Measurements from ENCODE around the gene SLC19A2. TPM values are rescaled to one million over a fixed set of nuclear protein-coding genes. Genes with fewer than 3 reads are reported as not detected.

Gene SLC19A2
- total and polyA plus RNA-seq, 2 of the 13 experiments (the other 11 are each of a cell fraction or from before 2014, with no cell fraction given): 30.4 to 56.0 TPM

DNA sequence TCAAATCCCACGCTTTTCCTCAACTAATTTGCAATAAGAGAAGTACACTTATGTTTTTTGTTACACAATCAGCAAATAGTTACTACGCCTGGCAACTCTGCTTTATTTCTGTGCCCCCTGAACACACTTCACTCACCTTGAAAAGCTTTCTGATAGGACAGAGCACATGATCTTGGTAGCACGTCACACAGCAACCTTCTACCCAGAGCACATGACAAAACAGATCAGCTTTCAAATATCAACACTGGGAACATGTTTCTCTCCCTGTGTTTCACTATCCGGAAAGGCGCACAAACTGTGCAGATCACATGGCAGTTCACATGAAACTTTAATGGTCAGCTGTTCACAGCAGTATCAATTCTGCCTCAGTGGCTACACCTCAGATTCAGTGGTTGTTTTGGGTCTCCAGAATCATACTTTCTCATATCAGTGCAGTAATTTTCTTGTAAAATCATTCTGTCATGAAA is 2.2 kb downstream of the SLC19A2 start (continued):
- TF ChIP-seq, protein P1, sequence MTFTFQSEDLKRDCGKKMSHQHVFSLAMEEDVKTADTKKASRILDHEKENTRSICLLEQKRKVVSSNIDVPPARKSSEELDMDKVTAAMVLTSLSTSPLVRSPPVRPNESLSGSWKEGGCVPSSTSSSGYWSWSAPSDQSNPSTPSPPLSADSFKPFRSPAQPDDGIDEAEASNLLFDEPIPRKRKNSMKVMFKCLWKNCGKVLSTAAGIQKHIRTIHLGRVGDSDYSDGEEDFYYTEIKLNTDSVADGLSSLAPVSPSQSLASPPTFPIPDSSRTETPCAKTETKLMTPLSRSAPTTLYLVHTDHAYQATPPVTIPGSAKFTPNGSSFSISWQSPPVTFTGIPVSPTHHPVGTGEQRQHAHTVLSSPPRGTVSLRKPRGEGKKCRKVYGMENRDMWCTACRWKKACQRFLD (CRISPR knock-in tag; IDR thresholded peaks at IDR 0.05; ENCODE audit: borderline replicate concordance): no peak
- no peak for TF ChIP-seq SOX13 (IDR thresholded peaks at IDR 0.05)
- 0 out of 4 replicates have a peak, but pooled peaks of 1 of the 2 experiments have one; percentile 15 for TF ChIP-seq SOX13 (CRISPR knock-in tag; conservative IDR thresholded peaks at IDR 0.05 in 1 of 2, IDR thresholded peaks at IDR 0.05 in 1 of 2)
- no peak for TF ChIP-seq MTF2 (CRISPR knock-in tag; IDR thresholded peaks at IDR 0.05; ENCODE audit: borderline replicate concordance)
- TF ChIP-seq FOXO1 (CRISPR knock-in tag; IDR thresholded peaks at IDR 0.05): no peak
- TF ChIP-seq, protein P2, sequence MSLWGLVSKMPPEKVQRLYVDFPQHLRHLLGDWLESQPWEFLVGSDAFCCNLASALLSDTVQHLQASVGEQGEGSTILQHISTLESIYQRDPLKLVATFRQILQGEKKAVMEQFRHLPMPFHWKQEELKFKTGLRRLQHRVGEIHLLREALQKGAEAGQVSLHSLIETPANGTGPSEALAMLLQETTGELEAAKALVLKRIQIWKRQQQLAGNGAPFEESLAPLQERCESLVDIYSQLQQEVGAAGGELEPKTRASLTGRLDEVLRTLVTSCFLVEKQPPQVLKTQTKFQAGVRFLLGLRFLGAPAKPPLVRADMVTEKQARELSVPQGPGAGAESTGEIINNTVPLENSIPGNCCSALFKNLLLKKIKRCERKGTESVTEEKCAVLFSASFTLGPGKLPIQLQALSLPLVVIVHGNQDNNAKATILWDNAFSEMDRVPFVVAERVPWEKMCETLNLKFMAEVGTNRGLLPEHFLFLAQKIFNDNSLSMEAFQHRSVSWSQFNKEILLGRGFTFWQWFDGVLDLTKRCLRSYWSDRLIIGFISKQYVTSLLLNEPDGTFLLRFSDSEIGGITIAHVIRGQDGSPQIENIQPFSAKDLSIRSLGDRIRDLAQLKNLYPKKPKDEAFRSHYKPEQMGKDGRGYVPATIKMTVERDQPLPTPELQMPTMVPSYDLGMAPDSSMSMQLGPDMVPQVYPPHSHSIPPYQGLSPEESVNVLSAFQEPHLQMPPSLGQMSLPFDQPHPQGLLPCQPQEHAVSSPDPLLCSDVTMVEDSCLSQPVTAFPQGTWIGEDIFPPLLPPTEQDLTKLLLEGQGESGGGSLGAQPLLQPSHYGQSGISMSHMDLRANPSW (CRISPR knock-in tag; IDR thresholded peaks at IDR 0.05; ENCODE audit: borderline replicate concordance): no peak
- no peak for TF ChIP-seq THYN1 (CRISPR knock-in tag; IDR thresholded peaks at IDR 0.05; ENCODE audit: borderline replicate concordance, low read depth)
- TF ChIP-seq, protein P3, sequence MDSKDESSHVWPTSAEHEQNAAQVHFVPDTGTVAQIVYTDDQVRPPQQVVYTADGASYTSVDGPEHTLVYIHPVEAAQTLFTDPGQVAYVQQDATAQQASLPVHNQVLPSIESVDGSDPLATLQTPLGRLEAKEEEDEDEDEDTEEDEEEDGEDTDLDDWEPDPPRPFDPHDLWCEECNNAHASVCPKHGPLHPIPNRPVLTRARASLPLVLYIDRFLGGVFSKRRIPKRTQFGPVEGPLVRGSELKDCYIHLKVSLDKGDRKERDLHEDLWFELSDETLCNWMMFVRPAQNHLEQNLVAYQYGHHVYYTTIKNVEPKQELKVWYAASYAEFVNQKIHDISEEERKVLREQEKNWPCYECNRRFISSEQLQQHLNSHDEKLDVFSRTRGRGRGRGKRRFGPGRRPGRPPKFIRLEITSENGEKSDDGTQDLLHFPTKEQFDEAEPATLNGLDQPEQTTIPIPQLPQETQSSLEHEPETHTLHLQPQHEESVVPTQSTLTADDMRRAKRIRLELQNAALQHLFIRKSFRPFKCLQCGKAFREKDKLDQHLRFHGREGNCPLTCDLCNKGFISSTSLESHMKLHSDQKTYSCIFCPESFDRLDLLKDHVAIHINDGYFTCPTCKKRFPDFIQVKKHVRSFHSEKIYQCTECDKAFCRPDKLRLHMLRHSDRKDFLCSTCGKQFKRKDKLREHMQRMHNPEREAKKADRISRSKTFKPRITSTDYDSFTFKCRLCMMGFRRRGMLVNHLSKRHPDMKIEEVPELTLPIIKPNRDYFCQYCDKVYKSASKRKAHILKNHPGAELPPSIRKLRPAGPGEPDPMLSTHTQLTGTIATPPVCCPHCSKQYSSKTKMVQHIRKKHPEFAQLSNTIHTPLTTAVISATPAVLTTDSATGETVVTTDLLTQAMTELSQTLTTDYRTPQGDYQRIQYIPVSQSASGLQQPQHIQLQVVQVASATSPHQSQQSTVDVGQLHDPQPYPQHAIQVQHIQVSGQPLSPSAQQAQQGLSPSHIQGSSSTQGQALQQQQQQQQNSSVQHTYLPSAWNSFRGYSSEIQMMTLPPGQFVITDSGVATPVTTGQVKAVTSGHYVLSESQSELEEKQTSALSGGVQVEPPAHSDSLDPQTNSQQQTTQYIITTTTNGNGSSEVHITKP (CRISPR knock-in tag; IDR thresholded peaks at IDR 0.05; ENCODE audit: low read depth): no peak
- TF ChIP-seq, protein P4, sequence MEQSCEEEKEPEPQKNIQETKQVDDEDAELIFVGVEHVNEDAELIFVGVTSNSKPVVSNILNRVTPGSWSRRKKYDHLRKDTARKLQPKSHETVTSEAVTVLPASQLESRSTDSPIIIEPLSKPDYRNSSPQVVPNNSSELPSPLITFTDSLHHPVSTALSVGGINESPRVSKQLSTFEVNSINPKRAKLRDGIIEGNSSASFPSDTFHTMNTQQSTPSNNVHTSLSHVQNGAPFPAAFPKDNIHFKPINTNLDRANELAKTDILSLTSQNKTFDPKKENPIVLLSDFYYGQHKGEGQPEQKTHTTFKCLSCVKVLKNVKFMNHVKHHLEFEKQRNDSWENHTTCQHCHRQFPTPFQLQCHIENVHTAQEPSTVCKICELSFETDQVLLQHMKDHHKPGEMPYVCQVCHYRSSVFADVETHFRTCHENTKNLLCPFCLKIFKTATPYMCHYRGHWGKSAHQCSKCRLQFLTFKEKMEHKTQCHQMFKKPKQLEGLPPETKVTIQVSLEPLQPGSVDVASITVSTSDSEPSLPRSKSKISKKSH (CRISPR knock-in tag; IDR thresholded peaks at IDR 0.05; ENCODE audit: borderline replicate concordance): no peak
- TF ChIP-seq, protein P5, sequence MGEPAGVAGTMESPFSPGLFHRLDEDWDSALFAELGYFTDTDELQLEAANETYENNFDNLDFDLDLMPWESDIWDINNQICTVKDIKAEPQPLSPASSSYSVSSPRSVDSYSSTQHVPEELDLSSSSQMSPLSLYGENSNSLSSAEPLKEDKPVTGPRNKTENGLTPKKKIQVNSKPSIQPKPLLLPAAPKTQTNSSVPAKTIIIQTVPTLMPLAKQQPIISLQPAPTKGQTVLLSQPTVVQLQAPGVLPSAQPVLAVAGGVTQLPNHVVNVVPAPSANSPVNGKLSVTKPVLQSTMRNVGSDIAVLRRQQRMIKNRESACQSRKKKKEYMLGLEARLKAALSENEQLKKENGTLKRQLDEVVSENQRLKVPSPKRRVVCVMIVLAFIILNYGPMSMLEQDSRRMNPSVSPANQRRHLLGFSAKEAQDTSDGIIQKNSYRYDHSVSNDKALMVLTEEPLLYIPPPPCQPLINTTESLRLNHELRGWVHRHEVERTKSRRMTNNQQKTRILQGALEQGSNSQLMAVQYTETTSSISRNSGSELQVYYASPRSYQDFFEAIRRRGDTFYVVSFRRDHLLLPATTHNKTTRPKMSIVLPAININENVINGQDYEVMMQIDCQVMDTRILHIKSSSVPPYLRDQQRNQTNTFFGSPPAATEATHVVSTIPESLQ (CRISPR knock-in tag; conservative IDR thresholded peaks at IDR 0.05): no peak
- TF ChIP-seq ZNF781 (CRISPR knock-in tag; IDR thresholded peaks at IDR 0.05; ENCODE audit: borderline replicate concordance, not compliant biosample characterization): no peak
- TF ChIP-seq NONO (IDR thresholded peaks at IDR 0.05): no peak
- no peak for TF ChIP-seq NONO (CRISPR knock-in tag; conservative IDR thresholded peaks at IDR 0.05)
- TF ChIP-seq RAD21 (CRISPR knock-in tag; IDR thresholded peaks at IDR 0.05): no peak
- TF ChIP-seq, protein P6, sequence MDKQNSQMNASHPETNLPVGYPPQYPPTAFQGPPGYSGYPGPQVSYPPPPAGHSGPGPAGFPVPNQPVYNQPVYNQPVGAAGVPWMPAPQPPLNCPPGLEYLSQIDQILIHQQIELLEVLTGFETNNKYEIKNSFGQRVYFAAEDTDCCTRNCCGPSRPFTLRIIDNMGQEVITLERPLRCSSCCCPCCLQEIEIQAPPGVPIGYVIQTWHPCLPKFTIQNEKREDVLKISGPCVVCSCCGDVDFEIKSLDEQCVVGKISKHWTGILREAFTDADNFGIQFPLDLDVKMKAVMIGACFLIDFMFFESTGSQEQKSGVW (CRISPR knock-in tag; IDR thresholded peaks at IDR 0.05; ENCODE audit: borderline replicate concordance): no peak
- peak; percentile 53; the same call in 1 of the 2 replicates for TF ChIP-seq CEBPB (IDR thresholded peaks at IDR 0.05; ENCODE audit: borderline replicate concordance, low read depth, low read length)
- TF ChIP-seq ZMYM3 (CRISPR knock-in tag; IDR thresholded peaks at IDR 0.05): no peak

Measured in HepG2 (cell line).